Activated CD4-positive, alpha-beta T cell treated with anti-CD3 and anti-CD28 coated beads, Interleukin-10, Interleukin-2, amounts not matched to agents 100 ng/mL and 50 ng/mL, durations not matched to agents 16 hours and 8 hours (primary cell): ENCODE data around the gene PLA2G15.

ENCODE experiments used
- DNase-seq: peaks from one replicate; pipeline ENCODE4 v3.0.0-alpha.2; 2020

The PLA2G15 gene

DNA sequence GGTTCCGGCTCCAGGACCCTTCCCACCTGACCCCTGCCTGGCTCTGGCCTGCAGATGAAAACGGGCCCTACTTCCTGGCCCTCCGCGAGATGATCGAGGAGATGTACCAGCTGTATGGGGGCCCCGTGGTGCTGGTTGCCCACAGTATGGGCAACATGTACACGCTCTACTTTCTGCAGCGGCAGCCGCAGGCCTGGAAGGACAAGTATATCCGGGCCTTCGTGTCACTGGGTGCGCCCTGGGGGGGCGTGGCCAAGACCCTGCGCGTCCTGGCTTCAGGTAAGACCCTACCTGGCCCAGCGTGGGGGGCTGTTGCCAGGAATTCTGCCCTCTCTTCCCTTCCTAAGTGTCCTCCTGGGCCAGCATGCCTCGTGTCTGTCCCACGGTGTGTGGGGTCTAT, 10.5 kb downstream of the PLA2G15 start:
- no peak for DNase-seq

GRCh38 chr16:68257251-68257905, 12.2 kb downstream of the PLA2G15 start:
- no peak for DNase-seq

DNA sequence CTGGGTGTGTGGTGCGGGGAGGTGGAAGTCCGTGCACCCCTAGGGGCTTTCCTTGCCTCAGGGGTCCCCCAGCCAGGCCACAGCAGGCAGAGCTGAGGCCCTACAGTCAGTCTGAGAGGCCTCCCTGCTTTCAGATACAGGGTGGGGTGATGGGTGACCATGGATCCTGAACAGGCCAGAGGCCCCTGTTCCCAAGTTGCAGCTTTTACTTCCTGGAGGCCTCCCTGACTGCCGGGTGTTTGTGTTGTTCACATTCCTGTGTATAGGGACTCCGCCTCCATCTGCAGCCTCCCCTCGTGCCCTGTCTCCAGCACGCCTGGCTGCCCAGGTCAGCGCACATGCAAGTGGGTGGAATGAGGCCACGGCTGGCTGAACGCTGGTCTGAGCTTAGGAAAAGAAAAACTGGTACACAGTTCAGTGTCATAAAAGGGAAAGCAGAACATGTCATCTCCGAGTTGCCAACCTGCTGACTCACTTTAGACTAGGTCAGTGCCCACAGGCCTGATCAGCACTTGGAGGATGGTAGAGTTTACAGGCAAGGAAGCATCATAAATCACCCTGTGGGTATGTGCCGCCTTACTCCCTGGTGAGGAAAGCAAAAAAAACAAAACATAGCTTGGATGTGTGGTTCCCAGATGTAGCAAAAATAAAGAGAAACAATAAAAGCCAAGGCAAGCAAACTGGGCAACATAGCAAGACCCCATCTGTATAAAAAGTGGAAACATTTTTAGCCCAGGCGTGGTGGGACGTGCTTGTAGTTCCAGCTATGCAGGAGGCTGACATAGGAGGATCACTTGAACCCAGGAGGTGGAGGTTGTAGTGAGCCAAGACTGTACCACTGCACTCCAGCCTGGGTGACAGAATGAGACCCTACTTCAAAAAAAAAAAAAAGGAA, 13.0 kb downstream of the PLA2G15 start:
- DNase-seq = no peak

DNA sequence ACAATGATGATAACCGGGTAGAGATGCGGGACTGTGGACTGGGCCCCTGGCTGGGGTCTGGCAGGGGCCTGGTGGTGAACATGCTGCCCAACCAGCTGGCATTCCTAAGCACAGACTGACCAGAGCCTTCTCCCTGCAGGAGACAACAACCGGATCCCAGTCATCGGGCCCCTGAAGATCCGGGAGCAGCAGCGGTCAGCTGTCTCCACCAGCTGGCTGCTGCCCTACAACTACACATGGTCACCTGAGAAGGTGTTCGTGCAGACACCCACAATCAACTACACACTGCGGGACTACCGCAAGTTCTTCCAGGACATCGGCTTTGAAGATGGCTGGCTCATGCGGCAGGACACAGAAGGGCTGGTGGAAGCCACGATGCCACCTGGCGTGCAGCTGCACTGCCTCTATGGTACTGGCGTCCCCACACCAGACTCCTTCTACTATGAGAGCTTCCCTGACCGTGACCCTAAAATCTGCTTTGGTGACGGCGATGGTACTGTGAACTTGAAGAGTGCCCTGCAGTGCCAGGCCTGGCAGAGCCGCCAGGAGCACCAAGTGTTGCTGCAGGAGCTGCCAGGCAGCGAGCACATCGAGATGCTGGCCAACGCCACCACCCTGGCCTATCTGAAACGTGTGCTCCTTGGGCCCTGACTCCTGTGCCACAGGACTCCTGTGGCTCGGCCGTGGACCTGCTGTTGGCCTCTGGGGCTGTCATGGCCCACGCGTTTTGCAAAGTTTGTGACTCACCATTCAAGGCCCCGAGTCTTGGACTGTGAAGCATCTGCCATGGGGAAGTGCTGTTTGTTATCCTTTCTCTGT, 14.0 kb downstream of the PLA2G15 start:
- no peak for DNase-seq

DNA sequence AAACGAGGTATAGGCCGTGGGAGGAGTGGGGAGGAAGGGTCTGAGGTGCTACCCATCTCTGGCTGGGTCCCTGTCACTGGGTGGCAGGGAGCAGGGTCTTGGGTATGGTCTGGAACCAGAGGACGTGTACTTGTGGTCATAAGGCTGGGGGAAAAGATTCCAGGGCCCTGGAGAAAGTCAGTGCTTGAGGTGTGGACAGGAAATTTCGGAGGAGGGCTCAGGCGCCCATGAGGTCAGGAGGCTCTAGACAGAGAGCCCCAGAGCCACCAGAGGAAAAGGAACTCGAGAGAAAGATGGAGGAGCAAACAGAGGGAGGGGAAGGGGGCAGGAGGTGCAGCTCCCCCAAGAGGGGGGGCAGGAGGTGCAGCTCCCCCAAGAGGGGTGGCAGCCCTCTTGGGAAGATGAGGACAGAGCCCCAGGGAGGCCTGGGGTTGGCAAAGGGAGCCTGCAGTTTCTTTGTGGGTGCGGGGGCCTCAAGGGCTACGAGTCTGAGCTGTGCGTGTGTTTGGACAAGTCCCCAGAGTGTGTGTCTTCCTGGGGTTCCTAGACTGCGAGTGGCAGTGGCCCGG, 18.5 kb downstream of the PLA2G15 start:
- no peak for DNase-seq

- DNase-seq = peak; percentile 89
These were observed 19.2 kb downstream of the PLA2G15 start, which contains the start of gene SLC7A6 for GRCh38 chr16:68264128-68265077. Gene SLC7A6, plus strand, starts transcription at chr16:68264526. Its CDS starts 10,201 bp downstream, at chr16:68274727.

DNA sequence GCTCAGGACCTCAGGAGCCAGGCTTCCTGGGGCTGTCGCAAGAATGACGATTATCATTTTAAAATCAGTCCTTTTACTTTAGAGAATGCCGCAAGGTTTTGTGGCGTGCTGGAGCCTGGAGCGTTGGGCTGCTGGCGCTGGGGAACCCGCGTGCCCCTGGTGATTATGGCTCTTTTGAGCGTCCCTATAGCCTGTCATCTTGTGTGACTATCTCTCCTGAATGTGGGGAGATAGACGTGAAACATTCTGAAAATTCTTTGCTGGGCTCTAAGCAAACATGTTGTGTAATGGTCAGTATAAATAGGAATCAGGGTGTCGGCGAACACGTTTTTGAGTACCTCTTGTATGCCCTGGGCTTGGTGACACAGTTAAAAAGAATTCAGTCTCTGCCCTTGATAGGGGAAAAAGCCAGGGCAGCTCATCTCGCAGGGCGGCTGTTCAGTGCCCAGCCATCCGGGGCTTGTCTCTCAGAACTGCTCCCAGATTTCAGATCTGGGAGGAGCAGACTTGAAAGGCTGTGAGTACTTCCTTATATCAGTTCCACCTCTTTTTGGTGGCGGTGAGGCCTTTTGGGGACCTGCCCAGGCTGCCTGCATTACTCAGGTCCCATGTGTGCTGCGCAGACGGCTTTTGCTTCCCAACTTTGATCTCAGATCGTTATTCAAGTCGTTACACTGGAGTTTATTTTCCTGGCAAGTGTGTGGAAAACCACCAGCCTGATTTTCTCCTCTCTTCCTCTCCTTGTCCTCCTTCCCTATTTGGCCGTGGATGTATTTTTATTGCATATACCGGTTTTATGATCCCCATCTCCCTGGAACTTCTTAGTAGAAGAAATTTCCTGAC, 20.1 kb downstream of the PLA2G15 start:
- peak; percentile 65 for DNase-seq

DNA sequence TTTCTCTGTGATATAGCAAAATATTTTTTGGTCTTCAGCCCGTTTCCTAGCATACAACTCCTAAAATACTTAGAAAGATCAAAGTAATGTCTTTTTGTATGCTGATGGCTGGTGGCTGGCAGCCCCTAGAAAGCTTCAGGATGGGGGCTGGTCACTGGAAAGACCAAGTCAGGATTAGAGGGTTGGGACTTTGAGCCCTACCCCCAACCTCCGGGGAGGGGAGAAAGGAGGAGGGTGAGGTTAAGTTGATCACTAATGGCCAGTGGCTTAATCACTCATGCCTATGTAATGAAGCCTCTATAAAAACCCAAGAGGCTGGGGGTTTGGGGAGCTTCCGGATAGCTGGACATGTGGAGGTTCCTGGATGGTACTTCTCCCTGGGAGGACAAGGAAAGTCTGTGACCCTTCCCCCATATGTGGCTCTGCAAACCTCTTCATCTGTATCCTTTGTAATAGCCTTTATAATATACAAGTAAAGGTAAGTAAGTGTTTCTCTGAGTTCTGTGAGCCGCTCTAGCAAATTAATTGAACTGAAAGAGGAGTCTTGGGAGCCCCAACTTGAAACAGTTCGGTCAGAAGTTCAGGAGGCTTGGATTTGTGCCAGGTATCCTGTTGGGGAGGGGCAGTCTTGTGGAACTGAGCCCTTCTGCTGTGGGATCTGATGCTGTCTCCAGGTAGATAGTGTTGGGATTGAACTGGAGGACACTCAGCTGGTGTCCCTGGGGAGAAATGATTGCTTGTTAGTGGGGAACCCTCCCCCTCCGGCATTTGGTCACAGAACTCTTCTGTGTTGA, 22.6 kb downstream of the PLA2G15 start:
- no peak for DNase-seq

- no peak for DNase-seq
These were observed 24.6 kb downstream of the PLA2G15 start for GRCh38 chr16:68269793-68270192.

- DNase-seq = no peak
These were observed 25.2 kb downstream of the PLA2G15 start for GRCh38 chr16:68270353-68270752.

GRCh38 chr16:68272507-68273209, 27.5 kb downstream of the PLA2G15 start:
- DNase-seq = no peak

DNA sequence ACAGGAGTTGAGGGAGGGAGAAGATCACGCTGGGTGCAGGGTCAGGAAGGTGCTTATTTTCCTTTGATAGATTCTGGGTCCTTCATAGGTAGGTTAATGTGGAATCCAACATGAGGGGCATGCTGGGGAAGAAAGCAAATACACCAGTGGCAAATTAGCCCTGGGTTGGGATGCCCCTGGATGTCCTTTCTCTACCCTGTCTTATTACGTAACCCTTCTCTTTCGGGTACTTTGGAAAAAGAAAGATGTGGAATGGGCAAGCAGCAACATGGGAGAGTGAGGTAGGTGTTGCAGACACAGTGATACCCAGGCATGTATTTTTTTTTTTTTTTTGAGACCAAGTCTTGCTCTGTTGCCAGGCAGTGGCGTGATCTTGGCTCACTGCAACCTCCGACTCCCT, 28.3 kb downstream of the PLA2G15 start:
- no peak for DNase-seq

GRCh38 chr16:68273896-68274295, 28.7 kb downstream of the PLA2G15 start:
- no peak for DNase-seq

- DNase-seq = no peak
These were observed 29.3 kb downstream of the PLA2G15 start for GRCh38 chr16:68274441-68274840.

- DNase-seq = peak; percentile 77
These were observed 30.5 kb downstream of the PLA2G15 start for GRCh38 chr16:68275611-68276191.

- DNase-seq = no peak
These were observed 31.1 kb downstream of the PLA2G15 start for GRCh38 chr16:68276223-68276622.

- no peak for DNase-seq
These were observed 34.8 kb downstream of the PLA2G15 start for GRCh38 chr16:68279726-68280558.
